ENCODE data around the gene ECEL1. TPM values are rescaled to one million over a fixed set of nuclear protein-coding genes. Genes with fewer than 3 reads are reported as not detected.
"Not testable (repeated sequence)": the region's sequence is repeated elsewhere in the genome, so short reads cannot be mapped to it uniquely, and the experiment has no call there.

The ECEL1 gene
- total and polyA plus RNA-seq, 8 donors = 0.35 to 1.1 TPM; not detected in 6

GRCh38 chr2:232534940-232535651, 47.5 kb upstream of the ECEL1 start:
- Histone ChIP-seq H3K4me3 (no peak overlapping the region), H3K36me3 (no peaks in the 10 kb centered on the region), H3K27ac (no peak overlapping the region), H3K9me3 (peaks cover 0 to 10% (median 3%) of the 10 kb centered on the region in 4 donors), H3K27me3 (peaks cover 0 to 59% (median 0%) of the 10 kb centered on the region in 3 donors), H3K4me1 (peaks cover 0 to 12% (median 10%) of the 10 kb centered on the region in 4 donors)
- 72 to 78% (median 76%) methylated on average over 14 of the region's 14 CpGs for whole genome bisulfite sequencing, 5 donors
- intact Hi-C loops (cut with DNase I; ENCODE audit: low total_unique reads) = no loop called here
- no peak for DNase-seq
- TF ChIP-seq EP300 (IDR thresholded peaks at IDR 0.05) (no peak), CTCF (IDR thresholded peaks at IDR 0.05) (no peak), POLR2A (IDR thresholded peaks at IDR 0.05) (no peak), POLR2AphosphoS5 (IDR thresholded peaks at IDR 0.05) (no peak)

GRCh38 chr2:232533944-232534710, 46.5 kb upstream of the ECEL1 start:
- WGBS, 5 donors = 75 to 89% (median 79%) methylated on average over 3 to 13 of the region's 13 CpGs
- Histone ChIP-seq H3K36me3 (no peaks in the 10 kb centered on the region), H3K4me1 (peaks cover 0 to 12% (median 10%) of the 10 kb centered on the region in 4 donors), H3K27ac (no peak overlapping the region), H3K27me3 (peaks cover 0 to 49% (median 0%) of the 10 kb centered on the region in 3 donors), H3K9me3 (peaks cover 0 to 10% (median 3%) of the 10 kb centered on the region in 4 donors), H3K4me3 (no peak overlapping the region)
- intact Hi-C loops (cut with DNase I; ENCODE audit: low total_unique reads) = no loop called here
- no peak for TF ChIP-seq CTCF (IDR thresholded peaks at IDR 0.05)
- no peak for DNase-seq

GRCh38 chr2:232532821-232533220, 45.2 kb upstream of the ECEL1 start:
- intact Hi-C loops (cut with DNase I; ENCODE audit: low total_unique reads); H3K9me3 ChIP-seq; H3K4me3 ChIP-seq; H3K4me1 ChIP-seq; H3K36me3 ChIP-seq; H3K27ac ChIP-seq; DNase-seq: not testable (repeated sequence)
- H3K27me3 ChIP-seq = peaks cover 0 to 46% (median 0%) of the 10 kb centered on the region in 3 donors
- 82 to 90% (median 87%) methylated on average over 7 of the region's 7 CpGs for WGBS, 5 donors

GRCh38 chr2:232532419-232532818, 44.8 kb upstream of the ECEL1 start:
- peaks cover 0 to 5% (median 4%) of the 10 kb centered on the region in 4 donors for H3K4me1 ChIP-seq

More at GRCh38 chr2:232532419-232532818, 44.8 kb upstream of the ECEL1 start:
- Histone ChIP-seq H3K36me3 (no peaks in the 10 kb centered on the region), H3K9me3 (peaks cover 0 to 10% (median 3%) of the 10 kb centered on the region in 4 donors), H3K4me3 (no peak overlapping the region), H3K27ac (no peak overlapping the region), H3K27me3 (peaks cover 0 to 45% (median 0%) of the 10 kb centered on the region in 3 donors)
- TF ChIP-seq EP300 (IDR thresholded peaks at IDR 0.05) (no peak), CTCF (IDR thresholded peaks at IDR 0.05) (no peak), POLR2A (IDR thresholded peaks at IDR 0.05) (no peak), POLR2AphosphoS5 (IDR thresholded peaks at IDR 0.05) (no peak)
- intact Hi-C loops (cut with DNase I; ENCODE audit: low total_unique reads) = no loop called here
- no peak for DNase-seq
- 65 to 79% (median 70%) methylated on average over 9 of the region's 9 CpGs for WGBS, 5 donors

Measured in stomach (tissue), 9 donors.